Fibroblast of lung (primary cell): ENCODE data around the gene NUB1. TPM values are rescaled to one million over a fixed set of nuclear protein-coding genes. Genes with fewer than 3 reads are reported as not detected.

Source experiments
- DNase-seq, 2 donors: peaks; one replicate each; pipeline versions ENCODE4 v3.0.0 to v3.0.0-alpha.2; 2010; ENCODE audit warnings: low read depth in 2 of 2
- H2AFZ ChIP-seq: 2 replicates; pipeline ENCODE4 v1.5.1; 2012; ENCODE audit warnings: low read length, control low read depth, inconsistent platforms
- H3K27ac ChIP-seq: 2 replicates; pipeline ENCODE4 v1.5.1; 2011; ENCODE audit warnings: low read length, control low read depth; ENCODE audit not compliant: insufficient read depth
- H3K27me3 ChIP-seq: 2 replicates; pipeline ENCODE4 v1.5.1; 2011; ENCODE audit warnings: mild to moderate bottlenecking, low read length; ENCODE audit not compliant: control insufficient read depth, insufficient read depth
- H3K36me3 ChIP-seq: 2 replicates; pipeline ENCODE4 v1.5.1; 2011; ENCODE audit warnings: low read length; ENCODE audit not compliant: control insufficient read depth, insufficient read depth
- H3K4me1 ChIP-seq: 2 replicates; pipeline ENCODE4 v1.5.1; 2011; ENCODE audit warnings: low read length; ENCODE audit not compliant: control insufficient read depth, insufficient read depth; ENCODE audit errors: extremely low read depth
- H3K4me2 ChIP-seq: 2 replicates; pipeline ENCODE4 v1.5.1; 2011; ENCODE audit warnings: low read length, control low read depth; ENCODE audit not compliant: insufficient read depth; ENCODE audit errors: extremely low read depth
- H3K4me3 ChIP-seq, 4 experiments: fragments of 200-600 bp in 1 of 4; sonication (generic) in 1 of 4; replicated peaks in 1 of 4; 2 replicates each; pipeline ENCODE4 v1.5.1; 2011 to 2016; ENCODE audit warnings: low read length in 4 of 4, low read depth in 3 of 4, mild to moderate bottlenecking in 3 of 4, control low read depth in 2 of 4, inconsistent platforms in 1 of 4, mixed read lengths in 1 of 4; ENCODE audit not compliant: insufficient read depth in 1 of 4; ENCODE audit errors: control extremely low read depth in 1 of 4
- H3K79me2 ChIP-seq: 2 replicates; pipeline ENCODE4 v1.5.1; 2012; ENCODE audit warnings: mild to moderate bottlenecking, low read length, inconsistent platforms; ENCODE audit not compliant: control insufficient read depth, insufficient read depth
- H3K9ac ChIP-seq: 2 replicates; pipeline ENCODE4 v1.5.1; 2011; ENCODE audit warnings: mild to moderate bottlenecking, low read length, control low read depth; ENCODE audit not compliant: insufficient read depth
- H3K9me3 ChIP-seq: 2 replicates; pipeline ENCODE4 v1.5.1; 2012; ENCODE audit warnings: low read depth, low read length; ENCODE audit not compliant: control insufficient read depth, insufficient read depth
- H4K20me1 ChIP-seq: 2 replicates; pipeline ENCODE4 v1.5.1; 2011; ENCODE audit warnings: low read length; ENCODE audit not compliant: control insufficient read depth, insufficient read depth; ENCODE audit errors: extremely low read depth
- CTCF ChIP-seq, 2 donors: IDR thresholded peaks in 1 of 2; conservative IDR thresholded peaks in 1 of 2; 1 replicate in 1 of 2; 2 replicates in 1 of 2; pipeline ENCODE4 v1.5.1; 2011 to 2012; ENCODE audit warnings: low read length in 2 of 2, control low read depth in 1 of 2, inconsistent platforms in 1 of 2, low read depth in 1 of 2, mild to moderate bottlenecking in 1 of 2
- EZH2 ChIP-seq: IDR thresholded peaks from 2 replicates; pipeline ENCODE4 v1.5.1; 2012; ENCODE audit warnings: low read length, control low read depth, mild to moderate bottlenecking; ENCODE audit errors: missing control alignments
- polyA plus RNA-seq, 2 donors: library from polyadenylated mRNA; depleted of rRNA in 1 of 2; stranded (reverse) in 1 of 2; unstranded in 1 of 2; fragments of >200 nt; gene quantifications; 2 replicates each; pipeline ENCODE4 v1.2.1, GENCODE V29; 2011 to 2012; ENCODE audit warnings: missing spikeins in 1 of 2
- total RNA-seq: library from RNA; depleted of rRNA; stranded (reverse); fragments of >200 nt; gene quantifications from 2 replicates; pipeline ENCODE4 v1.2.1, GENCODE V29; 2014

Gene NUB1
- total and polyA plus RNA-seq, 2 donors (not counting 1 experiment from before 2014, with no cell fraction given), result 44.4 to 77.7 TPM

GRCh38 chr7:151422212-151422611, 80.6 kb downstream of the NUB1 start:
- Histone ChIP-seq H3K4me3 (no peak overlapping the region), H3K4me1 (peaks cover 9% of the 10 kb centered on the region), H2AFZ (no peak overlapping the region), H3K27ac (no peak overlapping the region), H4K20me1 (no peaks in the 10 kb centered on the region), H3K9me3 (no peaks in the 10 kb centered on the region), H3K36me3 (no peaks in the 10 kb centered on the region), H3K79me2 (no peaks in the 10 kb centered on the region), H3K9ac (no peak overlapping the region), H3K27me3 (peaks cover 2% of the 10 kb centered on the region), H3K4me2 (no peak overlapping the region)
- no peak for DNase-seq
- TF ChIP-seq CTCF (conservative IDR thresholded peaks at IDR 0.05 in 1 of 2, IDR thresholded peaks at IDR 0.05 in 1 of 2; ENCODE audit: low read depth in 1 of 2, low read length in 2 of 2) (no peak), EZH2 (no peak)

GRCh38 chr7:151423226-151423625, 81.6 kb downstream of the NUB1 start:
- no peak overlapping the region for H2AFZ ChIP-seq
- H3K4me2 ChIP-seq, result no peak overlapping the region
- no peaks in the 10 kb centered on the region for H3K79me2 ChIP-seq
- no peak overlapping the region for H3K9ac ChIP-seq
- H3K4me3 ChIP-seq, result no peak overlapping the region
- H3K4me1 ChIP-seq, result peaks cover 9% of the 10 kb centered on the region
- no peak overlapping the region for H3K27ac ChIP-seq
- H3K9me3 ChIP-seq, result no peaks in the 10 kb centered on the region
- TF ChIP-seq EZH2 (no peak), CTCF (conservative IDR thresholded peaks at IDR 0.05 in 1 of 2, IDR thresholded peaks at IDR 0.05 in 1 of 2; ENCODE audit: low read depth in 1 of 2, low read length in 2 of 2) (no peak)
- DNase-seq, result peak in 1 of 2 donors; percentile 35
- H3K36me3 ChIP-seq, result no peaks in the 10 kb centered on the region
- no peaks in the 10 kb centered on the region for H4K20me1 ChIP-seq
- H3K27me3 ChIP-seq, result peaks cover 2% of the 10 kb centered on the region

- Histone ChIP-seq H3K9ac (no peak overlapping the region), H3K36me3 (no peaks in the 10 kb centered on the region), H3K27ac (no peak overlapping the region), H3K4me1 (peaks cover 12% of the 10 kb centered on the region), H4K20me1 (no peaks in the 10 kb centered on the region), H3K9me3 (no peaks in the 10 kb centered on the region), H3K4me2 (no peak overlapping the region), H3K79me2 (no peaks in the 10 kb centered on the region), H3K4me3 (no peak overlapping the region), H3K27me3 (peaks cover 2% of the 10 kb centered on the region), H2AFZ (no peak overlapping the region)
- no peak for TF ChIP-seq EZH2
- TF ChIP-seq CTCF (conservative IDR thresholded peaks at IDR 0.05 in 1 of 2, IDR thresholded peaks at IDR 0.05 in 1 of 2; ENCODE audit: low read depth in 1 of 2, low read length in 2 of 2), result no peak
- DNase-seq, result no peak
These were observed 82.3 kb downstream of the NUB1 start for GRCh38 chr7:151423936-151424335.
